GM21447 (cell line): ENCODE results near the gene TAF4.
"Not testable (repeated sequence)": the region's sequence is repeated elsewhere in the genome, so short reads cannot be mapped to it uniquely, and the experiment has no call there.

Experiments used
- ATAC-seq: cut with Tn5 transposase; IDR thresholded peaks from one replicate; pipeline ENCODE4 v1.9.1; 2021; ENCODE audit not compliant: unreplicated experiment

The TAF4 gene

GRCh38 chr20:62008643-62009183, 57.0 kb downstream of the TAF4 start:
- no peak for ATAC-seq

GRCh38 chr20:62007127-62007647, 58.5 kb downstream of the TAF4 start:
- ATAC-seq = no peak

- ATAC-seq = no peak
Measured at GRCh38 chr20:62006482-62006881, 59.2 kb downstream of the TAF4 start.

GRCh38 chr20:62004614-62005013, 61.1 kb downstream of the TAF4 start:
- no peak for ATAC-seq

GRCh38 chr20:62003567-62004405, 61.9 kb downstream of the TAF4 start:
- no peak for ATAC-seq

GRCh38 chr20:62002882-62003480, 62.7 kb downstream of the TAF4 start:
- no peak for ATAC-seq

GRCh38 chr20:62001178-62001715, 64.4 kb downstream of the TAF4 start:
- ATAC-seq = no peak

- no peak for ATAC-seq
Measured at GRCh38 chr20:61998343-61999121, 67.1 kb downstream of the TAF4 start.

- ATAC-seq = no peak
Measured at GRCh38 chr20:61997891-61998290, 67.8 kb downstream of the TAF4 start.

GRCh38 chr20:61997372-61997771, 68.3 kb downstream of the TAF4 start:
- no peak for ATAC-seq

GRCh38 chr20:61994546-61994945, 71.1 kb downstream of the TAF4 start:
- no peak for ATAC-seq

- no peak for ATAC-seq
Measured at GRCh38 chr20:61993058-61993457, 72.6 kb downstream of the TAF4 start.

- no peak for ATAC-seq
Measured at GRCh38 chr20:61991476-61991875, 74.2 kb downstream of the TAF4 start.

GRCh38 chr20:61990484-61990883, 75.2 kb downstream of the TAF4 start:
- no peak for ATAC-seq

GRCh38 chr20:61989741-61990140, 75.9 kb downstream of the TAF4 start:
- ATAC-seq = no peak

- ATAC-seq = no peak
Measured at GRCh38 chr20:61988665-61989064, 77.0 kb downstream of the TAF4 start.

- ATAC-seq = no peak
Measured at GRCh38 chr20:61986762-61987321, 78.8 kb downstream of the TAF4 start.

GRCh38 chr20:61985096-61985495, 80.6 kb downstream of the TAF4 start:
- ATAC-seq = no peak

GRCh38 chr20:61984431-61984830, 81.2 kb downstream of the TAF4 start:
- not testable (repeated sequence) for ATAC-seq

- no peak for ATAC-seq
Measured at GRCh38 chr20:61983965-61984364, 81.7 kb downstream of the TAF4 start.

- no peak for ATAC-seq
Measured at GRCh38 chr20:61982951-61983315, 82.7 kb downstream of the TAF4 start.
